GM12878 (cell line): ENCODE measurements around the gene IL10RA. TPM values are rescaled to one million over a fixed set of nuclear protein-coding genes. Genes with fewer than 3 reads are reported as not detected.
A peak's percentile ranks its signal among the peaks of the same experiment; 100 is the strongest.

Source experiments
- ATAC-seq: fragments of 200-7000 bp; cut with Tn5 transposase; 3 replicates; pipeline ENCODE4 v1.9.1; 2020; ENCODE audit warnings: mild to moderate bottlenecking, moderate library complexity
- BruUV-seq: library from RNA; stranded (reverse); fragments of 400-500 nt; replicated peaks from 2 replicates; lab custom pipeline; 2021; lab: Mats Ljungman, UMichigan
- CTCF ChIA-PET: fragments of 300-600 bp; sonication (Branson Sonifier 250); formaldehyde crosslinking; extraction: SDS; loops from one replicate; lab custom pipeline; 2021; ENCODE audit warnings: inconsistent platforms; lab: Yijun Ruan, JAX
- POLR2A ChIA-PET: fragments of 350-600 bp; formaldehyde crosslinking; extraction: SDS; loops from one replicate; lab custom pipeline; 2021; ENCODE audit warnings: inconsistent platforms; lab: Charles Lee
- RAD21 ChIA-PET: fragments of 300-600 bp; sonication (Branson Sonifier 250); formaldehyde crosslinking; loops from one replicate; lab custom pipeline; 2023; ENCODE audit warnings: antibody characterized with exemption; ENCODE audit not compliant: unreplicated experiment; lab: Charles Lee
- SMC1A ChIA-PET: fragments of 300-600 bp; sonication (Branson Sonifier 250); formaldehyde crosslinking; loops from one replicate; lab custom pipeline; 2023; ENCODE audit not compliant: unreplicated experiment, uncharacterized antibody; lab: Charles Lee
- DNase-seq: peaks from one replicate; pipeline ENCODE4 v3.0.0-alpha.2; 2011; ENCODE audit warnings: low read depth, low spot score
- FAIRE-seq: peaks from 3 replicates; lab custom pipeline; 2011; peaks lifted over from hg19 to GRCh38; lab: Jason Lieb, UNC
- H2AFZ ChIP-seq: 2 replicates; pipeline ENCODE4 v1.6.0; 2011; ENCODE audit warnings: low read depth, low read length, control low read depth; ENCODE audit not compliant: control insufficient read depth
- H3K27ac ChIP-seq: 2 replicates; pipeline ENCODE4 v1.5.1; 2011; ENCODE audit warnings: control low read depth; ENCODE audit not compliant: control insufficient read depth, insufficient read depth
- H3K27me3 ChIP-seq, 2 experiments: replicated peaks in 1 of 2; 2 replicates each; pipeline versions ENCODE4 v1.6.0 to v1.6.1; 2011; ENCODE audit warnings: low read length in 1 of 2; ENCODE audit not compliant: control insufficient read depth in 2 of 2, insufficient read depth in 2 of 2
- H3K36me3 ChIP-seq, 2 experiments: 2 replicates each; pipeline ENCODE4 v1.5.1; 2011; ENCODE audit warnings: low read length in 1 of 2; ENCODE audit not compliant: control insufficient read depth in 2 of 2, insufficient read depth in 2 of 2
- H3K4me1 ChIP-seq: 2 replicates; pipeline ENCODE4 v1.6.1; 2011; ENCODE audit warnings: mild to moderate bottlenecking, low read length, moderate library complexity, mixed read lengths; ENCODE audit not compliant: control insufficient read depth, insufficient read depth
- H3K4me2 ChIP-seq: 2 replicates; pipeline ENCODE4 v1.6.0; 2011; ENCODE audit warnings: control low read depth; ENCODE audit not compliant: control insufficient read depth, insufficient read depth
- H3K4me3 ChIP-seq: fragments of 200-600 bp; sonication (generic); 2 replicates; pipeline ENCODE4 v1.5.1; 2016
- H3K79me2 ChIP-seq: 2 replicates; pipeline ENCODE4 v1.6.0; 2011; ENCODE audit warnings: low read length; ENCODE audit not compliant: control insufficient read depth, insufficient read depth
- H3K9ac ChIP-seq: 2 replicates; pipeline ENCODE4 v1.8.0; 2011; ENCODE audit warnings: low read length, control low read depth, mixed read lengths; ENCODE audit not compliant: control insufficient read depth, insufficient read depth
- H3K9me3 ChIP-seq: replicated peaks from 3 replicates; pipeline ENCODE4 v1.5.1; 2011; ENCODE audit warnings: mild to moderate bottlenecking, low read length; ENCODE audit not compliant: control insufficient read depth, insufficient read depth
- H4K20me1 ChIP-seq: 2 replicates; pipeline ENCODE4 v1.6.0; 2011; ENCODE audit not compliant: control insufficient read depth, insufficient read depth
- E2F4 ChIP-seq: IDR thresholded peaks from 2 replicates; pipeline ENCODE4 v1.6.1; 2012; ENCODE audit warnings: low read depth, low read length, improper control_type of control experiment
- HDAC6 ChIP-seq: fragments of 200-600 bp; sonication (generic); IDR thresholded peaks from one replicate; pipeline ENCODE4 v1.8.0; 2017; ENCODE audit warnings: antibody characterized with exemption; ENCODE audit not compliant: unreplicated experiment
- LARP7 ChIP-seq: fragments of 450-650 bp; IDR thresholded peaks from 2 replicates; pipeline ENCODE4 v1.6.1; 2017; ENCODE audit warnings: mild to moderate bottlenecking
- NFXL1 ChIP-seq: fragments of 450-650 bp; IDR thresholded peaks from 2 replicates; pipeline ENCODE4 v1.6.1; 2017; ENCODE audit warnings: antibody characterized with exemption, mild to moderate bottlenecking, borderline replicate concordance
- POLR2A ChIP-seq: IDR thresholded peaks from 2 replicates; pipeline ENCODE4 v1.6.1; 2011; ENCODE audit warnings: low read depth, mild to moderate bottlenecking, low read length
- REST ChIP-seq: IDR thresholded peaks from 2 replicates; pipeline ENCODE4 v1.6.1; 2012; ENCODE audit warnings: mild to moderate bottlenecking, low read depth, low read length
- SMAD1 ChIP-seq: fragments of 450-650 bp; IDR thresholded peaks from 2 replicates; pipeline ENCODE4 v1.6.1; 2018; ENCODE audit warnings: mild to moderate bottlenecking, low read depth; ENCODE audit not compliant: partially characterized antibody
- SREBF2 ChIP-seq: IDR thresholded peaks from 2 replicates; pipeline ENCODE4 v1.6.1; 2012; ENCODE audit warnings: mild to moderate bottlenecking, low read length
- STAT1 ChIP-seq: fragments of 450-650 bp; conservative IDR thresholded peaks from 2 replicates; pipeline ENCODE4 v1.6.1; 2014; ENCODE audit warnings: antibody characterized with exemption, mild to moderate bottlenecking
- TARDBP ChIP-seq: IDR thresholded peaks from 2 replicates; pipeline ENCODE4 v1.6.1; 2016; ENCODE audit warnings: borderline replicate concordance
- TCF7 ChIP-seq: IDR thresholded peaks from 2 replicates; pipeline ENCODE4 v1.6.1; 2014; ENCODE audit warnings: antibody characterized with exemption, borderline replicate concordance
- YY1 ChIP-seq: IDR thresholded peaks from 2 replicates; pipeline ENCODE4 v1.6.1; 2011; ENCODE audit warnings: low read depth, mild to moderate bottlenecking, low read length
- ZNF207 ChIP-seq: fragments of 450-650 bp; IDR thresholded peaks from 2 replicates; pipeline ENCODE4 v1.6.1; 2014; ENCODE audit warnings: antibody characterized with exemption, mild to moderate bottlenecking, borderline replicate concordance
- ZNF687 ChIP-seq: fragments of 450-650 bp; IDR thresholded peaks from 2 replicates; pipeline ENCODE4 v1.6.1; 2017; ENCODE audit warnings: mild to moderate bottlenecking, moderate library complexity
- WGBS: methylation state at CpG from one replicate; pipeline ENCODE4 v1.1.6; 2016; ENCODE audit warnings: low lambda C conversion rate; ENCODE audit not compliant: insufficient replicate concordance, insufficient coverage; ENCODE audit errors: missing lambda C conversion rate; 5-methylcytosine and 5-hydroxymethylcytosine counted together
- in situ Hi-C: fragments of 300-500 bp; cut with MboI; formaldehyde crosslinking; loops from 9 replicates; pipeline ENCODE4 v1.14.3; 2018; ENCODE audit warnings: mixed read lengths
- intact Hi-C: fragments of 100-400 bp; cut with micrococcal nuclease; formaldehyde crosslinking; loops from one replicate; pipeline ENCODE4 v1.14.2; 2022; ENCODE audit not compliant: unreplicated experiment
- polyA plus RNA-seq, 11 experiments: library from polyadenylated mRNA; depleted of rRNA in 4 of 11; unstranded in 6 of 11; stranded (reverse) in 5 of 11; fragments of >200 nt; fragmentation: Nextera tagmentation in 4 of 11; fragmentation: Illumina TruSeq in 1 of 11; extraction: Ambion mirVana in 4 of 11; extraction: Trizol in 1 of 11; gene quantifications; 1 replicate in 1 of 11; 2 replicates in 10 of 11; pipeline versions ENCODE4 v1.2.1 to v1.2.3, GENCODE V29; 2011 to 2016; ENCODE audit warnings: inconsistent platforms in 2 of 11, missing spikeins in 2 of 11, low read depth in 1 of 11
- total RNA-seq, 4 experiments: library from RNA; depleted of rRNA in 3 of 4; stranded (reverse); fragments of >200 nt in 3 of 4; fragmentation: Illumina TruSeq in 1 of 4; extraction: Trizol in 1 of 4; gene quantifications; 2 replicates each; pipeline versions ENCODE4 v1.2.1 to v1.2.3, GENCODE V29; 2013 to 2021

IL10RA gene
- total and polyA plus RNA-seq, 10 of the 15 experiments (the other 5 are each of a cell fraction or from before 2014, with no cell fraction given) = 0.77 to 45.9 (median 9.6) TPM

GRCh38 chr11:118010738-118011461, 24.7 kb downstream of the IL10RA start:
- WGBS = 2% methylated on average over 21 of the region's 21 CpGs
- Histone ChIP-seq H3K4me3 (no peak overlapping the region), H3K79me2 (no peaks in the 10 kb centered on the region), H3K27me3 (no peaks in the 10 kb centered on the region), H3K9ac (peak overlapping the region; percentile 72), H3K4me1 (peaks cover 80% of the 10 kb centered on the region), H3K9me3 (no peaks in the 10 kb centered on the region; the same call in 1 of the 3 replicates), H3K36me3 (no peaks in the 10 kb centered on the region), H2AFZ (peak overlapping the region; percentile 39), H3K27ac (peak overlapping the region; percentile 97), H4K20me1 (no peaks in the 10 kb centered on the region), H3K4me2 (peak overlapping the region; percentile 92)
- ATAC-seq (peak; percentile 85), DNase-seq (peak; percentile 86), FAIRE-seq (peak; percentile 86)
- BruUV-seq = no TSS peak
- ChIA-PET RAD21 (interaction anchor here (0.7 to 4.0 kb wide), 15 partner anchors 8 to 195 kb away, joined by 3 to 34 read pairs (median 6); partner anchors contain the start of gene IL10RA), SMC1A (interaction anchor here (0.6 to 19.0 kb wide), 13 partner anchors 10 to 195 kb away, joined by 3 to 280 read pairs (median 4); partner anchors contain the start of gene IL10RA), POLR2A (interaction anchor here (1.0 to 2.3 kb wide), 10 partner anchors 8 to 196 kb away, joined by 3 to 14 read pairs (median 4); partner anchors contain the start of gene IL10RA), CTCF (interaction anchor here (0.8 to 2.7 kb wide), 10 partner anchors 10 to 196 kb away, joined by 3 to 17 read pairs (median 4); no protein-coding TSS in a partner anchor)
- intact Hi-C loops (loop anchor here (1.0 to 5.0 kb wide), 3 partner anchors 13 to 36 kb away; no protein-coding TSS in a partner anchor), in situ Hi-C loops (no loop called here)
- TF ChIP-seq NFXL1 (peak; percentile 91; the same call in 1 of the 2 replicates), TCF7 (no peak; the same call in 1 of the 2 replicates), ZNF207 (peak; percentile 59; the same call in 1 of the 2 replicates), ZNF687 (peak; percentile 79), E2F4 (no peak), SMAD1 (no peak), LARP7 (peak; percentile 53; the same call in 1 of the 2 replicates), HDAC6 (no peak), STAT1 (0 out of 2 replicates have a peak, but pooled peaks have one; percentile 17), POLR2A (no peak), YY1 (peak; percentile 59), SREBF2 (no peak), REST (peak; percentile 39; the same call in 1 of the 2 replicates), TARDBP (peak; percentile 20; the same call in 1 of the 2 replicates)
